Aorta (tissue), 5 donors: Measurements from ENCODE around the gene OR2B2. TPM values are rescaled to one million over a fixed set of nuclear protein-coding genes. Genes with fewer than 3 reads are reported as not detected.
A peak's percentile ranks its signal among the peaks of the same experiment; 100 is the strongest.

Experiments
- ATAC-seq: fragments of 200-7000 bp; cut with Tn5 transposase; one replicate; pipeline ENCODE4 v1.9.1; 2022; ENCODE audit warnings: moderate library complexity; ENCODE audit not compliant: low FRiP score
- DNase-seq, 2 donors: peaks; one replicate each; pipeline ENCODE4 v3.0.0-alpha.2; 2020
- H3K27ac ChIP-seq, 2 donors: one replicate each; pipeline ENCODE4 v1.5.1; 2013; ENCODE audit warnings: low read length in 2 of 2, mild to moderate bottlenecking in 2 of 2, moderate library complexity in 2 of 2, control low read depth in 1 of 2, inconsistent platforms in 1 of 2, low read depth in 1 of 2
- H3K27me3 ChIP-seq, 2 donors: one replicate each; pipeline ENCODE4 v1.6.1; 2013; ENCODE audit warnings: control low read depth in 1 of 2, low read length in 1 of 2, mild to moderate bottlenecking in 1 of 2, moderate library complexity in 1 of 2; ENCODE audit not compliant: insufficient read depth in 2 of 2, control insufficient read depth in 1 of 2
- H3K36me3 ChIP-seq, 2 donors: one replicate each; pipeline ENCODE4 v1.6.1; 2013; ENCODE audit warnings: control low read depth in 1 of 2, low read length in 1 of 2, mild to moderate bottlenecking in 1 of 2; ENCODE audit not compliant: insufficient read depth in 2 of 2, control insufficient read depth in 1 of 2
- H3K4me1 ChIP-seq, 2 donors: one replicate each; pipeline ENCODE4 v1.6.1; 2013; ENCODE audit warnings: low read length in 2 of 2, control low read depth in 1 of 2, mild to moderate bottlenecking in 1 of 2, moderate library complexity in 1 of 2; ENCODE audit not compliant: insufficient read depth in 2 of 2, control insufficient read depth in 1 of 2
- H3K4me3 ChIP-seq, 2 donors: one replicate each; pipeline ENCODE4 v1.5.1; 2013; ENCODE audit warnings: low read length in 2 of 2, control low read depth in 1 of 2, mild to moderate bottlenecking in 1 of 2
- H3K9me3 ChIP-seq: one replicate; pipeline ENCODE4 v1.6.1; 2013; ENCODE audit warnings: mild to moderate bottlenecking, low read length; ENCODE audit not compliant: control insufficient read depth
- WGBS, 2 donors: extraction: QIAGEN DNeasy Blood & Tissue Kit; methylation state at CpG; one replicate each; pipeline ENCODE4 v1.1.7; 2013; 5-methylcytosine and 5-hydroxymethylcytosine counted together
- intact Hi-C, 2 donors: fragments of 100-400 bp; cut with DNase I; formaldehyde crosslinking; loops; one replicate each; pipeline versions ENCODE4 v1.14.2 to v1.15.0; 2022
- polyA plus RNA-seq, 2 donors: library from polyadenylated mRNA; stranded (reverse); fragments of 200-250 nt; gene quantifications; one replicate each; pipeline ENCODE4 v1.2.3, GENCODE V29; 2013
- total RNA-seq, 2 donors: library from RNA; stranded (reverse); fragmentation: NEBNext Ultra II Directional; extraction: Animal tissue kit (Norgen Biotek cat#: 25700); gene quantifications; one replicate each; pipeline ENCODE4 v1.2.1, GENCODE V29; 2021
- donor health status: healthy with polysubstance abuse.
- donor health status: Bipolar disorder and iron deficiency.
- donor health status: DM: no; HTN: no; CAD: no.
- donor health status: DM: no; HTN: no; CAD: no.
- donor health status: DM: yes; HTN: yes; CAD: no.

OR2B2 gene
- total and polyA plus RNA-seq, 4 donors = not detected

GRCh38 chr6:27866357-27867050 is 45.7 kb downstream of the OR2B2 start:
- Histone ChIP-seq H3K36me3 (no peaks in the 10 kb centered on the region), H3K9me3 (no peaks in the 10 kb centered on the region), H3K27ac (no peak overlapping the region), H3K4me3 (peak overlapping the region; percentile 33 to 81), H3K4me1 (no peaks in the 10 kb centered on the region), H3K27me3 (no peaks in the 10 kb centered on the region)
- ATAC-seq (peak; percentile 53), DNase-seq (peak in 1 of 2 donors; percentile 77)
- intact Hi-C loops = no loop called here
- WGBS, 2 donors = 0% methylated on average over 27 of the region's 27 CpGs

DNA sequence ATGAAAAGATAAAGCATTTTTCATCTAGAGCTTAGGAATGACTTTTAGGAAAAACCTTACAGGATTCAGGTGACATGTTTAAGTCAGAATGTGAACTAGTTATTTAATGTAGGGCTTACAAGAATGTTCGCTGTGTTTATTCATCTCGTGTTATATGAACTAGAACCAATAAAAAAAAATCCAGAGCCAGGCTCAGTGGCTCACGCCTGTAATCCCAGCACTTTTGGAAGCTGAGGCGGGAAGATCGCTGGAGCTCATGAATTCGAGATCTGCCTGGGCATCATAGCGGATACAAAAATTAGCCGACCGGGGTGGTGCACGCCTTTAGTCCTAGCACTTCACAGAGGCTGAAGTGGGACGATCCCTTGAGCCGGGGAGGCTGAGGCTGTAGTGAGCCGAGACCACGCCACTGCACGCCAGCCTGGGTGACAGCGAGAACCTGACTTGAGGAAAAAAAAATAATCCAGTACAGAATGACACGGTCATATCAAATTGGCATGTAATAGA is 46.3 kb downstream of the OR2B2 start:
- intact Hi-C loops = loop anchor here in 1 of 2 donors (2.0 kb wide), 1 partner anchor 27 kb away; a partner anchor contains a TSS
- H3K4me3 ChIP-seq = peak overlapping the region; percentile 81 to 82
- no peak overlapping the region for H3K27ac ChIP-seq
- H3K4me1 ChIP-seq = no peaks in the 10 kb centered on the region
- DNase-seq (no peak), ATAC-seq (peak; percentile 16)
- WGBS, 2 donors = 0% methylated on average over 17 of the region's 17 CpGs
- no peaks in the 10 kb centered on the region for H3K9me3 ChIP-seq
- no peaks in the 10 kb centered on the region for H3K27me3 ChIP-seq
- H3K36me3 ChIP-seq = no peaks in the 10 kb centered on the region

- Histone ChIP-seq H3K4me3 (peak overlapping the region; percentile 55 to 94), H3K27ac (peak overlapping the region in 1 of 2 donors; percentile 39), H3K27me3 (no peaks in the 10 kb centered on the region), H3K9me3 (no peaks in the 10 kb centered on the region), H3K4me1 (no peaks in the 10 kb centered on the region), H3K36me3 (no peaks in the 10 kb centered on the region)
- peak; percentile 73 to 84 for DNase-seq
- 0 to 1% methylated on average over 58 of the region's 58 CpGs for WGBS, 2 donors
- ATAC-seq = peak; percentile 92
- intact Hi-C loops = loop anchor here in 1 of 2 donors (2.0 kb wide), 1 partner anchor 26 kb away; a partner anchor contains a TSS
Observed at GRCh38 chr6:27864906-27865849, 47.0 kb downstream of the OR2B2 start.

DNA sequence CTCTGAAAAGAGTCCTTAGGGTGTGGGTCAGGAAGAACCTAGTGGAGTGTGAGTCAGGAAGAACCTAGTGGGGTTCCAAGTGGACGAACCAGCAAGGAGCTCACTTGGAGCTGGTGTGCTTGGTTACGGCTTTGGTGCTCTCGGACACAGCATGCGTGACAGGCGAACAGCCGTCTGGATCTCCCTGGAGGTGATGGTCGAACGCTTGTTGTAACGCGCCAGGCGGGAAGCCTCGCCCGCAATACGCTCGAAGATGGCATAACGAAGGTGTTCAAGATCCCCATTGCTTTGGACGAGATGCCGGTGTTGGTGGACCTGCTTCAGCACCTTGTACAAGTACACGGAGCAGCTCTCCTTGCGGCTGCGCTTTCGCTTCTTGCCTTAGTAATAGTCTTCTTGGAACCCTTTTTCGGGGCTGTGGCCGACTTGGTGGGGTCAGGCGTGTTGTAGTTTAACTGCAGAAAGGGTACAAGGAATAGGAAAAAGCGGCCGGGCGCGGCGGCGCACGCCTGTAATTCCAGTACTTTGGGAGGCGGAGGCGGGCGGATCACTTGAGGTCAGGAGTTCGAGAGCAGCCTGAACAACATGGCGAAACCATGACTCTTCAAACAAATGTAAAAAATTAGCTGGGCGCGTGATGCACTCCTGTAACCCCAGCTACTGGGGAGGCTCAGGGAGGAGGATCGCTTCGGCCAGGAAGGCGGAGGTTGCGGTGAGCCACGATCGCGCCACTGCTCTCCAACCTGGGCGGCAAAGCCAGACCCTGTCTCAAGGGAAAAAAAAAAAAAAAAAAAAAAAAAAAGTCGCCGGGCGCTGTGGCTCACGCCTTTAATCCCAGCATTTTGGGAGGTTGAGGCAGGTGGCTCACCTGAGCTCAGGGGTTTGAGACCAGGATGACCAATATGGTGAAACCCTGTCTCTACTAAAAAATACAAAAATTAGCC is 48.0 kb downstream of the OR2B2 start:
- 5 to 7% methylated on average over 51 of the region's 51 CpGs for WGBS, 2 donors
- no peak overlapping the region for H3K27ac ChIP-seq
- intact Hi-C loops = loop anchor here in 1 of 2 donors (2.0 kb wide), 1 partner anchor 25 kb away; a partner anchor contains a TSS

DNA sequence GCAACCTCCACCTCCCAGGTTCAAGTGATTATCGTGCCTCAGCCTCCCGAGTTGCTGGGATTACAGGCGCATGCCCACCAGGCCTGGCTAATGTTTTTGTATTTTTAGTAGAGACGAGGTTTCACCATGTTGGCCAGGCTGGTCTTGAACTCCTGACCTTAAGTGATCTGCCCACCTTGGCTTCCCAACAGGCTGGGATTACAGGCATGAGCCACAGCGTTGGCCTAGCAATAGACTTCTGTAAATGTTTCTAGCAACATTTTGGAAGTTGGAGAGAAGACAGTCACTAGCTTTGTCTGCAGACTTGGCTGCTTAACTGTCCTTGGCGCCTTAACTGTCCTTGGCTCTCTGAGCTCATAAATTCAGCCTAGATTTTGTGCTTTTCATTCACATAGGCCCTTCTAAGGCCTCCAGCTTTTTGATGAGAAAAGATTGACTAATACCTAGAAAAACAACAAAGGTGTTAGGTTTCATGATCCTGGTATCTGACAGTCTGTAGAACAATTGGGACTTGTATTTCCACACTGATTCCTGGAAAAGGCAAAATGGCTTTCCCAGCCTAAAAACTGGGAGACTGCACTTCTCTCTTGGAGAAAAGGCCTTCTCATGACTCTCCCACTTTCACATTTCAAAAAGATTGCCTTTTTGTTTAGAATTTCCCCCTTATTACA is 49.7 kb downstream of the OR2B2 start:
- no peaks in the 10 kb centered on the region for H3K4me1 ChIP-seq
- ATAC-seq = no peak
- no peaks in the 10 kb centered on the region for H3K36me3 ChIP-seq
- 86 to 91% methylated on average over 6 of the region's 6 CpGs for WGBS, 2 donors
- H3K4me3 ChIP-seq = no peak overlapping the region
- H3K27ac ChIP-seq = no peak overlapping the region
- intact Hi-C loops = no loop called here
- no peaks in the 10 kb centered on the region for H3K27me3 ChIP-seq
- DNase-seq = no peak
- H3K9me3 ChIP-seq = no peaks in the 10 kb centered on the region

More for the DNA sequence above, 48.0 kb downstream of the OR2B2 start:
- peak; percentile 27 for ATAC-seq
- H3K36me3 ChIP-seq = no peaks in the 10 kb centered on the region
- H3K27me3 ChIP-seq = no peaks in the 10 kb centered on the region
- H3K4me1 ChIP-seq = no peaks in the 10 kb centered on the region
- DNase-seq = peak; percentile 56 to 75
- H3K4me3 ChIP-seq = peak overlapping the region; percentile 55 to 94
- no peaks in the 10 kb centered on the region for H3K9me3 ChIP-seq

DNA sequence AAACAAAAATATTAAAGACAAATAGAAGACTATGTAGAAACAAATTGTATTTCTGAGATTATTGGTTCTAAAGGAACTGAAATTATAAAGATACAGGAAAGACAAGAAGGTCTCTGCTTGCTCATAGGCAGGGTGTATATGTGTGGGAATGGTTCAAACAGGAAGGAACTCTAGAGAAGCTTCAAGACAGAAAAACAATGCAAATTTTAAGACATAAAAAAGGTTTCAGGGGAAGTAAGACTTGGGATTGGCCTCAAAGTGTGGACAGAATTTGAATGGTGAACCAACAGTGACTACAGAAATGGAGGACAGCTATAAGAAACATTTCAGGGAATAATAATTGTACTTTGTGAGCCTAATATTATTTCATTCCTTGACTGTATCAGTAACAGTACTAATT is 50.3 kb downstream of the OR2B2 start:
- no peak overlapping the region for H3K4me3 ChIP-seq
- H3K27me3 ChIP-seq = no peaks in the 10 kb centered on the region
- ATAC-seq (no peak), DNase-seq (no peak)
- H3K36me3 ChIP-seq = no peaks in the 10 kb centered on the region
- intact Hi-C loops = no loop called here
- H3K9me3 ChIP-seq = no peaks in the 10 kb centered on the region
- no peak overlapping the region for H3K27ac ChIP-seq
- no peaks in the 10 kb centered on the region for H3K4me1 ChIP-seq

- DNase-seq (no peak), ATAC-seq (no peak)
- H3K9me3 ChIP-seq = no peaks in the 10 kb centered on the region
- no peaks in the 10 kb centered on the region for H3K27me3 ChIP-seq
- no peak overlapping the region for H3K27ac ChIP-seq
- H3K36me3 ChIP-seq = no peaks in the 10 kb centered on the region
- 51 to 60% methylated on average over 2 of the region's 2 CpGs for WGBS, 2 donors
- H3K4me1 ChIP-seq = no peaks in the 10 kb centered on the region
- no peak overlapping the region for H3K4me3 ChIP-seq
- intact Hi-C loops = no loop called here
Observed at GRCh38 chr6:27861276-27861840, 50.8 kb downstream of the OR2B2 start.
